Skin of body (tissue), 2 donors: Measurements from ENCODE around the gene AP2B1. TPM values are rescaled to one million over a fixed set of nuclear protein-coding genes. Genes with fewer than 3 reads are reported as not detected.
"Not testable (repeated sequence)": the region's sequence is repeated elsewhere in the genome, so short reads cannot be mapped to it uniquely, and the experiment has no call there.

Experiments used
- DNase-seq: peaks from one replicate; lab custom pipeline; 2025; lab: John Stamatoyannopoulos, UW
- total RNA-seq: library from RNA; depleted of rRNA; stranded (reverse); fragments of >200 nt; gene quantifications from one replicate; pipeline ENCODE4 v1.2.3, GENCODE V29; 2014

Gene AP2B1
- total RNA-seq = 52.1 TPM

DNA sequence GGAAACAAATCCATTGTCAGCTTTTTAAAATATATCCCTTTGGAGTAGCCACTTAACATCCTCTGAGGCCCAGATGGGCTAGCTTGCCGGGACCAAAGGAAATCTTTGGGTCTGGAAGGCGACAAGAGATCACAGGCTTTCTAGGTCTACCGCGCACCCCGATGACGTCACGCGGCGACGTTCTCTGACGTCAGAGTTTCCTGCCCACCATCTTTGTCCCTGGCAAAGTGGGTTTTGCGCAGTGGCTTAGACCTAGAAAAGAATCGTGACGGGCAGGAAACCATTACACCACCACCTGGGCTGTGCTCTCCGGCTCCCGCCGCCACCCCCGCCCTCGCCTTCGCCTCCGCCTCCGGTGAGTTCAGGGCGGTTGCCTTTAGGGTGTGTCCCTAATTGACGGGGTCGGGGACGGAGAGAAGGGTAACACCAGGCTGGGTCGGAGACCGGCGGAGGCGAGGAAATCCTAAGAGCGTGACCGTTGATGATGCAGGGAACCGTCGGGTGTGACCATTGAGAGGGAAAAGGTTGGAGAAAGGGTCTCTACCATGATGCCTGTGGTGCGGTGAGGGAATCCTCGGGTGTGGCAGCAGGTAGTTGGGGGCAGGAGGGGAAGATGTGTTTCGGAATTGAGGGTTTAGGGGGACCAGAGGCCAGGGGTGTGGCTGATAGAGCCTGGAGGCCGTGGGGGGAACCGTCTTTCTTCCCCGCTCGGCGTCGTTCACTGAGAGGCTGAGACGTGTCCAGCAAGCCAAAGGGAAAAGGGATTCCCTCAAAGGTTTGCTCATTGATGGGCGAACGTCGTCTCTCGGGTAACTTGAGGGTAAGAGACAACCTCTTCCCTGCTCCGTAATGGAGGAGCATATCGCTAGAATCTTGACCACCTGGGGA lies at the start of gene AP2B1:
Gene AP2B1 (plus strand): TSS at position 249 of the 888 bp plus-strand sequence. CDS start 6,709 bp downstream, outside the sequence.
- peak; percentile 93 for DNase-seq

DNA sequence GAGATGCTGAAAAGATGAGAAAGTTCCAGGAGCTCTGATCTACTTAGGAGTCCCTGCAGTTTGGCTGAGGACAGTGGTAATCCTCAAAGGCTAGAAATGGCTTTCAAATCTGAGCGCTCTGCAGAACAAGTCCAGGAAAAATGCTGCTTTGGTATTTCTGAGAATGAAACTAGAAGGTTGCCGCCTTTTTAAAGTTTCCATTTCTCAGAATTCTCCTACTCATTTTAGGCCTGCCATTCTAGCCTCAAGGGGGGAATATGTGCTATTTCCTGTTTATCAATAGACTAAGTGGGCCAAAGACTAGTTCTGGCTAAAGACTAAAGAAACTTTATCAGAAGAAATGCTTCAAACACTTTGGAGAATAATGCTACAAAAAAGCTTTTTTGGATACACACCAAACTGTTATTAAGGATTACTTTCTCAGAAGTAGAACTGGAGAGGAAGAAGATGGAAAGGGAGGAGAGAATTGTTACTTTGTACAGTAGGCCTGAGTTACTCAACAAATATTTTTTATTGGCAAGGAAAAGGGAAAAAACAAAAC lies 49.5 kb upstream of the AP2B1 start, which contains the start of gene SLFN12L:
Gene SLFN12L (minus strand): TSS at position 78 of the 541 bp plus-strand sequence. CDS start 15,314 bp downstream, outside the sequence.
- DNase-seq = peak; percentile 16

DNA sequence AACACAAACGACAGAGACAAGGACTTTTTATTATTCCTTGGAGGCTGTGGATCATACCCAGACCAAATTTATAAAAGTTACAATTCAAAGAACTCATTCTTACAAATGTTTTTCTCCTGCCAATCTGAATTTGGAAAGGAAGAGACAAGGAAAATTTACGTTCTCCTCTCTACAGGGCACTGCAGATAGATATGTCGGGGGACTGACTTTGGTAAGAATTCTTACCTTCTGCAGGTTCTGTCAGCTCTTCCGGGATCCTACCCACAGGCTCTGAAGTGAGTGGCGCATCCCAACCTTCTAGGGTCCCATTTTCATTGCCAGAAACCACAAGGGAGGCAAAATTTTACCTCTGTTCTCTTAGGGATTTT lies 47.5 kb upstream of the AP2B1 start:
- DNase-seq = no peak

DNA sequence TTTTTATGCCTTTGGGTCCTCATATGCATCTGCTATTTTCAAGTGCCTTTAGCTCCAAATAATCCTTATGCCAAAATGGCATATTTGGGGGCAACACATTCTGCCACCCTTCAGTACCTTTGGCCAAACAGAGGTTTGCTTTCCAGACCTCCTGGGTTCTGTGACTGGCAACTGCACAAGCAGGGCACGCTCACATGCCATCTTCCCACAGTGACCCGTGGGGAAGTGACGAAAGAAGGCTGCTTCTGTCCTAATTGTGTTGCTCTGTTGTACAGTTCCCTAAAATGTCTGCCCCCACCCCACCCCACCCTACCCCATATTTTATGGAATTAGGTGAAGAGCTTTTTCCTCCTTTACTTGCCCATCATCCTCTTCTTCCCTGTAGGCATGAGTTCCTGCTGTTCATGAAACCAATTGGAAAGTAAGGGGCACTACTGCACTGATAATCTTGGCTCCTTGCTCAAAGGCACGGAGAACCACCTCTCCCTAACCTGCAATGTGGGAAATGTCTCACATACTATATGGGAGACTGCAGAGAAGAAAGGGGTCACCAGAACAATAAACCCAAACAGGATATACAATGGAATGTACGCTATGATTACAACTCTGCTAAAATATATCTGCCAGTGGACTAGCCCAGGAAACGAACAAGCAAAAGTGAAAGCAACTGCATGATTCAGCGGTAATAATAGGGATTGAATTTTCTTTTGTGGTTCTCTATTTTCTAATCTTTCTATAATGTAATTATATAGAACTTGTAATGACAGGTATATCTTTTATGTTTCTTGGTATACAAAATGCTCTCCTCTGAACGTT lies 46.3 kb upstream of the AP2B1 start:
- DNase-seq = no peak

DNA sequence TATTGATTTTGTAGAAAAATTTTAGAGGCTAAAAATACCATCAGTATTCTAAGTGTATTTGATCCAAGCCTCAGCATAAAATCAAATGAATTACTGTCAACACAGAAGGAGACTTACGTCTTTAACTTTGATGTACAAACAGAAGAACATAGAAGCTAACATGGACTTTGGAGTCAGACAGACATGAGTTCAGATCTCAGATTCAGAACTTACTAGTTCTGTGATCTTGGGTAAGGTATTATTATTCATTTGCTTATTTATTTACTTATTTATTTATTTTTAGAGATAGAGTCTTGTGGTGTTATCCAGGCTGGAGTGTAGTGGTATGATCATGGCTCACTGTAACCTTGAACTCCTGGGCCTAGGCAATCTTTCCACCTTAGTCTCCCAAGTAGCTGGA lies 45.7 kb upstream of the AP2B1 start:
- no peak for DNase-seq

DNA sequence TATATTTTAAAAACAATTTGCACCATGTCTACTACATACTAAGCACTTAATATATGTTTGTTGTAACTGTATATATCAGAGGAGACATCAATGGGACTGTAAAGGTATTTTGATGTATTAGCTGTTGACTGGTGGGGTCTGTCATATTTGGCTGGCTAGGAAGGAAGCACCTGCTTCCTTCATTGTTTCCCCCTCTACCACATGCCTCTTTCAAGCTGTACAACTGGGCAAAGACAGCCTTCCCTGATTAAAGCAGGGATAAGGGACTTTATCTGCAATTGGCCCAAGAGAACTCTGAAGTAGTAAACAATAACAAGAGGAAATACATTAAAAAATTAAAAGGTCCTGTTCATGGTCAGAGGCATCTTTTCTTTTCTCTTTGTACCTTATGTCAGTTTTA lies 44.1 kb upstream of the AP2B1 start:
- no peak for DNase-seq

DNA sequence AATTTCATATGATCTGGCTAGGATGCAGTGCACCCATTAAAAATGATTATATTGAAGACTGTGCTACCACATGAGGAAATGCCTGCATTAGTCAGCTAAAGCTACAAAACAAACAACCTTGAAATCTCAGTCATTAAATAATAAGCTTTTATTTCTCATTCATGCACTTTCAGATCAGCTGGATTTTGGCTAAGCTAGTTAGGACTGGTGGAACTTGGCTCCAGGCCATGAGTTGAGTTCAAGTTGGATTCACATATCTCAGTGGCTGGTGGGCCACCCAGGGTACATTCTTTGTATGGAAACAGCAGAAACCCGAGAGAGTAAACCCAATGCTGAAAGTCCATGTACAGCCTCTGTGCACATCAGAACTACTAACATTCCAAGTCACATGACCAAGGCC lies 43.3 kb upstream of the AP2B1 start:
- no peak for DNase-seq

DNA sequence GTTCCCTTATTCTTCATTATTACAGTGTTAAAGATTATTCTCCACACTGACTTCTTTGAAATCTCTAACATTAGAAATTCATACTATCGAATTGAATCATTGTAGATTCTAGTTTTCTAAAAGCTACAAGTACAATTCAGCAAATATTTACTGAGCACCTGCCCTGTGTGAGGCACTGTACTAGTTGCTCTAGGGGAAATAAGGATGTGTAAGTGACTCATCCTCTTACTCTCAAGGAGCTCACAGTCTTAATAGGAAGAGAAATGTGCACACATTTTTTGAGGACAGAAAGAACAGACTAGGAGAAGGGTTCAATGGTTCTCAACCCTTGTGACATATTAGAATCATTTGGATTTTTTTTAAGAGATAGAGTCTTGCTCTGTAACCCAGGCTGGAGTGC lies 42.0 kb upstream of the AP2B1 start:
- no peak for DNase-seq

DNA sequence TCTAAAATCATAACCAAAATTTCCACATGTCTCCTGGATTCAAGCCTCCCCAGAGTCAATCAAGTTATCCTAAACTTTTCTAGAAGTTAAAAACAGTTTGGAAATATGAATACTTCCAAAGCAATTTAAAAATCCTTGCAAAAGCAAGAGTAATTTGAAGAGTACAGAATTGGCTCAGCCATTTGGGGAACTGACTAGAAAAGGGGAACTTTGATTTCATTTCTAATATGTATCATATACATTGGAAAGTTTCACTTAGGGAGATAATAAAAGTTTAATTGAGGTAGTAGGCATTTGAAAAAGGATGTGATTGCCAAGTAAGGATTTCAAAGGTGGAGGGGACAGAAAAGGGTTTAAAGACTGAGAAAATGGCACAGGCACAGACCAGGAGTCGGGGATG lies 40.6 kb upstream of the AP2B1 start:
- no peak for DNase-seq

DNA sequence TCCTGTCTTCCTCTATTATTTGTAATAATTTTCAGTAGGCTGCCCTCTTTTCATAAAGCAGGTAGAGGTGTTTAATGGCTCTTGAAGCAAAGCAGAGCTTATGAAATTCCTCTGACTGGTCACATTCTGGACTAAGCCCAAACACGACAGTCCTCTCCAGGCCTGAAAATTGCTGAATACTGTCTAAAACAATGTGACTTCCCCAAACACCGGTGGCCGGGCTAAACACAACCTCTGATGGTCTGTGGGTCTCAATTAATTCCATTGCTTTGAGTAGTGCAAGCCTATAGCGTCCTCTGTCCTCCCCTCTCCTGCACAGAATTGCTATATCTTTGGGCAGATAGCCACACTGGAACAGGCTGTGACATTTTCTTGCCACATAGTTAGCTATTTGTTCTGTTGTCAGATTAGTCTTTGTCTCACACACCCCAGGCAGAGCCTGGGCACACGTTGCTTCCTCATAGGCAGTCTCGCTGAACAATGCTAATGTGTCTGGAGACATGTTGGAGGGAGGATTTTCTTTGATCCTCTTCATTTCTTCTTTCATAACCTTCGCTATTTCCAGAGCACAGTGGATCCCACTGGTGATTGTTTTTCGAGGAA lies 38.8 kb upstream of the AP2B1 start:
- DNase-seq = no peak

DNA sequence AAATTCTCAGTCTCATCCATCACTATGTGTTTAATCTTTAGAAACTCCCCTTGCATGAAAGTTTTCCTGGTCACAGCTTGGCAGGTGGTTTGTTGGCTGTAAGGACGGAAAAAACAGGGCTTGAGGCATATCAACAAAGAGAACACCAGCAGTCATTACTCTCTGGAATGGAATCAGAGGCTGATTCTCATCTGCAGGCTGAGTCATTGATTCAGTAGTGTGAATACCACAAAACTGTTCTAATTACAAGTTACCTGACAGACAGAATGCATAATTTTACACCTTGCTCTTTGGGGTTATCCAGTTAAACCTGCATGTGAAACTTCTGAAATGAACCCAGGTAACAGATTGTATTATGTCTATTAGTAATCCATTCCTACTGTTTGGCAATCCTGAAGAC lies 38.1 kb upstream of the AP2B1 start:
- DNase-seq = no peak

DNA sequence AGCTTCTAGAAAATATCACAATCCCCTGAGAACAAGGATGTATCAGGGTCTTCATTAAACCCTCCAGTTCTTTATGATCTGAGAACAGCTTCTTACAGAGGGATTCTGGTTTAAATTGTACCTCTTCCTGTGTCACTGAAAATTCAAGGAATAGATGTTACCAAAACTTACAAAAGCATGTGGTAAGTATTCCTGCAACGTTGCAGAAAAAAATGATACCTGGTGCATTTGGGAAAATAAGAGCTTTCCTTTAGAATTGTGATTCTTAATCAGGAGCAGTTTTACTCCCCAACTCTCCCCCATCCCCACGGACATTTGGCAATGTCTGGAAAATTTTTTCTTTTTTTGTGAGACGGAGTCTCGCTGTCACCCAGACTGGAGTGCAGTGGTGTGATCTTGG lies 33.8 kb upstream of the AP2B1 start:
- no peak for DNase-seq

DNA sequence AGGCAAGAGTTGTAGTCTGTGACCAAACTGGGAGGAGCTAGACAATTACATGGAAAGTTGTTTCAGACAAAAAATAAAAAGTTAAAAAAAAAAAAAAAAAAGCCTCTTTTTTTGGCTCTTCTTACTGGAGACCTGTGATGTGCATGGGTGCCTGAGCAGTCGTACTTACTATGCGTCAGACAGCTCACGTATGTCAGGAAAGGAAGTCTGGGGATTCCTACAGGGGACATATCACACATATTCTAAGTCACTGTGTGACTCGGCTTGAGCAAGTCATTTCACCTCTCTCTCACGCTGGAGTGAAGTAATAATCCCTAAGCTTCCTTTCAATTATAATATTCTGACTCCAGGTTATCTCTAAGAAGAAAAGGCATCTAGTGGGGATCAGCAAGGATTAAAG lies 32.5 kb upstream of the AP2B1 start:
- DNase-seq = no peak

DNA sequence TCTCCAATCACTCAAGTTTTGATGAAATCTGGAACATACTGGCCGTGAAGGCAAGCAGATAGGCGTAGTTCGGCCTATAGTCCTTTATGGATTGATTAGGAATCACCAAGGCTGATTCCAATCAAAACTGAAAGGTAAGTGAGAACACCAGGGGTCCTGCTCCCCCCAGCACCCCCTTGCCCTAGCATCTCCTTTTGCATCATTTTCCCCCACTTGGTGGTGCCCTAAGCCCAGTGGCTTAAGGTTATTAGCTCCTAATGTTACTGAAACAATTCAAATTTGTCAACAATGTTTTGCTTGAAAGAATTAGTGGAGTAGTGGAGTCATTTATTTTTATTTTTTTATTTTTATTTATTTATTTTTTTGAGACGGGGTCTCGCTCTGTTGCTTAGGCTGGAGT lies 31.4 kb upstream of the AP2B1 start:
- DNase-seq = no peak

DNA sequence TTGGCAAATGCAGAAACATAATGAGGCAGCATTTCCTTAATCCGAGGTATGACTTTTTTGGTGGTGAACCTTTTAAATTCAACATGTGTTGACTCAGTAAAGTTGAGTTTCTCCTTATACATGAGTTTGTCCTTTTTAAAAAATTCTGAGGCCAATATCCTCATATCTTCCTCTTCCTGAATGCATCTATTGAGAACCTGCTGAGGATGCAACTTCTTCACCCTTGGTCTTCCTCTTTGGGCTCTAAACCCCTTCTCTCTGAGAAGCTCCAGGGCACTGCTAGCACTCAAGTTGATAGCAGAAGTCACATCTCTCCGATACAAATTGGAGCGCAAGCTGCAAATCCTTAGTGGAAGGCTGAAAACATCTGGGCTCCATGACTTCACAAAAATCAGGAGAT lies 29.8 kb upstream of the AP2B1 start:
- DNase-seq = no peak

DNA sequence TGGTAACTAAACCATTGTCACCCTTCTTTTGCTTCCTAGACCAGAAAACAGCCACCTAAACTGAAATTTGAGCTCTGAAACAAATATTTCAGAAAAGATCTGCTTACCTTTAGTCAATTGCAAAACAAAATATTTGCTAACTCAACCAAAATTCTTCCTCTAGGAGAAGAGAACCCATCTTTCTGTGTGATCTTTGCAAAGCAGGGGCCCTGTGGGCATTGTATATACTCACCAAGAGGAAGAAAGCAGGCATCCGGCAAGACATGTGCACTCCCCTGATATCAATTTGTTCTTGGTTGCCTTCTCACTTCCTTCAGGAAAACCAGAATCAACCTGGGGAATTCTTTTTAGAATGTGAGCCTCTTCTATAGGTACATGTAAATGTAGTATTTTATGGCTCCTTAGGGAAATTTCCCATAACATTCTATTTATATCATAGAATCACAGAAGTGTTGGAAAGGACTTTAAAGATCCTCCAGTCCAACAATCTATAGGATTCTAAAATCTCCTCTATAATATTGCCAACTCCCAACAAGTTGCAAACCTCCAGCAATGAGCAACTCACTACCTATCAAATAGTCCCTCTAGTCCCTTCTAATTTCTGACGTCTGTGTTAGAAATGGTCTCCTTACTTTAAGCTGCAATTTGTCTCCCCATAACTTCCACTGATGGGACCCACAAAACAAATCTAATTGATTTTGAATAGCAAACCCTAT lies 27.5 kb upstream of the AP2B1 start:
- no peak for DNase-seq

DNA sequence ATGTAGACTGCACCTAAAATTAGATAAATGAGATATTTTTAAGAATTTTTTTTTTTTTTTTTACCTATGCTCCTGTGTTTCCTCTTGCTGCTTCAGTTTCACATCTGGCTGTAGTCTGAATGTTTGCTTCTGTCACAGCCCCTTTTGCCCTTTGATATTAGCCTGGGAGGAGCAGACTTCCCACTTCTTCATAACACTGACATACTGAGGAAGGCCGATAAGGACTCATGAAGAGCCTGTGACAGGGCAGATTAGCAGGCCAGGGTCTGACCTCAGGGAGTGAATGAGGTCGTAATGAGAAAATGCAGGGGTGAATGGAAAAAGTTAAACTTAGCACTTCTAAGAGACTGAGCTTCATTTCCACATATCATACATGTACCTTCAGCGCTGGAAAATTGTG lies 26.4 kb upstream of the AP2B1 start, which contains the start of gene SLFN14:
Gene SLFN14 (minus strand): TSS at position 117 of the 400 bp plus-strand sequence. CDS start 2,757 bp downstream, outside the sequence.
- no peak for DNase-seq

DNA sequence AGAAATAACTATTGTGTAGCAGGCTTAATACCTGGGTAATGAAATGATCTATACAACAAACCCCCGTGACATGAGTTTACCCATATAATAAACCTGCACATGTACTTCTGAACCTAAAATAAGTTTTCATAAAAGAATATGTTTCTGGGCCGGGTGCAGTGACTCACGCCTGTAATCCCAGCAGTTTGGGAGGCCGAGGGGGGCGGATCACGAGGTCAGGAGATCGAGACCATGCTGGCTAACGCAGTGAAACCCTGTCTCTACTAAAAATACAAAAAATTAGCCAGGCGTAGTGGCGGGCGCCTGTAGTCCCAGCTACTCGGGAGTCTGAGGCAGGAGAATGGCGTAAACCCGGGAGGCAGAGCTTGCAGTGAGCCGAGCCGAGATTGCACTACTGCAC lies 23.9 kb upstream of the AP2B1 start:
- not testable (repeated sequence) for DNase-seq

DNA sequence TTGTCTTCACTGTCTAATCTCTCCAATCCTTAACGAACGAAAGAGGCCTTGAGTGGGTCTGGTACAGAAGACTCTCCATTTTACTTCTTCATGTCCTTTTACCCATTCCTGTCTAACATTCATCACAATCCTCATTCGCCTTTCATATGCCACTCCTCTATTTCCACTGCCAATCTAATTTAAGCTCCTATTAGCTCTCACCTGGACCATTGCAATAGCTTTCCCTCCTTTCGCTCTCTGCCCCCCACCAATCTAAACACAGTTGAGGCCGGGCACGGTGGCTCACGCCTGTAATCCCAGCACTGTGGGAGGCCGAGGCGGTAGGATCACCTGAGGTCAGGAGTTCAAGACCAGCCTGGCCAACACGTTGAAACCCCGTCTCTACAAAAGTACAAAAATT lies 20.2 kb upstream of the AP2B1 start:
- DNase-seq = no peak

DNA sequence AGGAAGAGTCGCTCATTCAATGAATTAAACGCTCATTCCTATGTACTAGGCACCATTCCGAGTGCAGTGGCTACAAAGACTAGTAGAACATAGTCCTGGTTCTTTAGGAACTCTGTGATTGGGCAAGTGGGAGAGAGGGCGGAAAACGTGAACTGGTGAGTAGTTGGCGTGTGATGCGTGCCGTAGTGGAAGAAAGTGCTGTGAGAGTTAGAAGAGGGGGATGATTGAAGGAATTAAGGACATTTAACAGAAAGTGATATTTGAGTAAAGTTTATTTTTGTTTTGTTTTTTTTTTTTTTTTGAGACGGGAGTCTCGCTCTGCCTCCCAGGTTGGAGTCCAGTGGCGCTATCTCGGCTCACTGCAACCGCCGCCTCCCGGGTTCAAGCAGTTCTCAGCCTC lies 18.6 kb upstream of the AP2B1 start:
- no peak for DNase-seq

DNA sequence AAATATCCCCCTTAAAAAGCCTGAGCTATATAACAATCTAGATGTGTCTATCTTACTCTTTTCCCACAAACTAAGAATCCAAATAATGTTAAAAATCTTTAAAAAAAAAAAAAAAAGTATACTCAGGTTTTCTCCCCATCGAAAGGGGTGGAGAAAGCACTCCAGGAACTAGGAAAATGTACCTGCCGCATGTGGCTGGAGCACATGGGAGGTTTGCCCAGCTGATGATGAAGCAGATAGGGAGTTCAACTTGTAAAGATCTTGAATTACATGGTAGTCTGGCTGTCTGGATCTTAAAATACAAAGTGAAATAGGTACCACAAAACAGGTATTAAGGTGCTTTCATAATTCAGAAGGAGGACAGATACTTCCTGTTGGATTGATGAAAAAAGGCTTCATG lies 17.7 kb upstream of the AP2B1 start:
- no peak for DNase-seq
